ENCODE data around the gene IGLL5. TPM values are rescaled to one million over a fixed set of nuclear protein-coding genes. Genes with fewer than 3 reads are reported as not detected.
A peak's percentile ranks its signal among the peaks of the same experiment; 100 is the strongest.

Gene IGLL5
- total and polyA plus RNA-seq, 9 of the 15 experiments (the other 6 are each of a cell fraction or from before 2014, with no cell fraction given): not detected

- Histone ChIP-seq H3K27ac (ENCODE audit: extremely low read depth, low read depth, low read length) (no peak overlapping the region), H3K4me2 (ENCODE audit: insufficient read depth, low read length) (no peak overlapping the region), H3K9me3 (replicated peaks; ENCODE audit: control insufficient read depth, insufficient read depth, low read depth, low read length) (no peaks in the 10 kb centered on the region), H3K4me3 (no peak overlapping the region), H3K36me3 (ENCODE audit: control insufficient read depth, insufficient read depth, low read length) (no peaks in the 10 kb centered on the region), H4K20me1 (replicated peaks; ENCODE audit: control insufficient read depth, insufficient read depth, low read length) (peaks cover 37% of the 10 kb centered on the region), H3K27me3 (ENCODE audit: control insufficient read depth in 2 of 2, insufficient read depth in 2 of 2, low read length in 2 of 2) (peaks cover 20 to 35% of the 10 kb centered on the region in 2 experiments; a peak in 3 of 5 replicates), H3K9ac (ENCODE audit: insufficient read depth in 1 of 2, low read depth in 2 of 2, low read length in 2 of 2) (0 out of 4 replicates have a peak overlapping the region, but pooled peaks of 1 of the 2 experiments have one; percentile 2), H3K4me1 (replicated peaks in 1 of 2; ENCODE audit: control insufficient read depth in 2 of 2, insufficient read depth in 2 of 2, low read length in 2 of 2) (no peaks in the 10 kb centered on the region), H2AFZ (ENCODE audit: low read depth, low read length) (no peak overlapping the region), H3K79me2 (ENCODE audit: control insufficient read depth, insufficient read depth, low read length) (no peaks in the 10 kb centered on the region), H3K9me1 (ENCODE audit: control insufficient read depth, insufficient read depth, low read length) (no peaks in the 10 kb centered on the region)
- BruUV-seq (replicated peaks): no TSS peak
- DNase-seq (ENCODE audit: extremely low read depth in 1 of 4, low spot score in 3 of 4) (peak in 3 of 4 experiments; percentile 55 to 62 (median 60)), ATAC-seq (no peak), FAIRE-seq (no peak)
- ChIA-PET CTCF (ENCODE audit: low intra/inter-chr PET ratio) (no interaction called here), POLR2A (interaction anchor here (0.7 to 3.3 kb wide), 8 partner anchors 7 to 1024 kb away, joined by 3 to 30 read pairs (median 6); partner anchors contain the start of gene IGLL5)
- WGBS (ENCODE audit: insufficient coverage, low coverage, missing lambda C conversion rate): 1% methylated on average over 8 of the region's 8 CpGs
- intact Hi-C loops (cut with micrococcal nuclease) (loop anchor here (1.0 kb wide), 1 partner anchor 9 kb away; no protein-coding TSS in a partner anchor), in situ Hi-C loops (cut with MboI) (no loop called here)
- TF ChIP-seq ZNF165 (CRISPR knock-in tag; IDR thresholded peaks at IDR 0.05; ENCODE audit: borderline replicate concordance): no peak
- TF ChIP-seq ZNF12 (CRISPR knock-in tag; IDR thresholded peaks at IDR 0.05): no peak
- no peak for TF ChIP-seq MYC (IDR thresholded peaks at IDR 0.05; ENCODE audit: low read depth, low read length)
- TF ChIP-seq MYC (CRISPR knock-in tag; IDR thresholded peaks at IDR 0.05; ENCODE audit: borderline replicate concordance, low read depth): no peak
- no peak for TF ChIP-seq TEAD2 (tag; IDR thresholded peaks at IDR 0.05)
- TF ChIP-seq, protein P1, sequence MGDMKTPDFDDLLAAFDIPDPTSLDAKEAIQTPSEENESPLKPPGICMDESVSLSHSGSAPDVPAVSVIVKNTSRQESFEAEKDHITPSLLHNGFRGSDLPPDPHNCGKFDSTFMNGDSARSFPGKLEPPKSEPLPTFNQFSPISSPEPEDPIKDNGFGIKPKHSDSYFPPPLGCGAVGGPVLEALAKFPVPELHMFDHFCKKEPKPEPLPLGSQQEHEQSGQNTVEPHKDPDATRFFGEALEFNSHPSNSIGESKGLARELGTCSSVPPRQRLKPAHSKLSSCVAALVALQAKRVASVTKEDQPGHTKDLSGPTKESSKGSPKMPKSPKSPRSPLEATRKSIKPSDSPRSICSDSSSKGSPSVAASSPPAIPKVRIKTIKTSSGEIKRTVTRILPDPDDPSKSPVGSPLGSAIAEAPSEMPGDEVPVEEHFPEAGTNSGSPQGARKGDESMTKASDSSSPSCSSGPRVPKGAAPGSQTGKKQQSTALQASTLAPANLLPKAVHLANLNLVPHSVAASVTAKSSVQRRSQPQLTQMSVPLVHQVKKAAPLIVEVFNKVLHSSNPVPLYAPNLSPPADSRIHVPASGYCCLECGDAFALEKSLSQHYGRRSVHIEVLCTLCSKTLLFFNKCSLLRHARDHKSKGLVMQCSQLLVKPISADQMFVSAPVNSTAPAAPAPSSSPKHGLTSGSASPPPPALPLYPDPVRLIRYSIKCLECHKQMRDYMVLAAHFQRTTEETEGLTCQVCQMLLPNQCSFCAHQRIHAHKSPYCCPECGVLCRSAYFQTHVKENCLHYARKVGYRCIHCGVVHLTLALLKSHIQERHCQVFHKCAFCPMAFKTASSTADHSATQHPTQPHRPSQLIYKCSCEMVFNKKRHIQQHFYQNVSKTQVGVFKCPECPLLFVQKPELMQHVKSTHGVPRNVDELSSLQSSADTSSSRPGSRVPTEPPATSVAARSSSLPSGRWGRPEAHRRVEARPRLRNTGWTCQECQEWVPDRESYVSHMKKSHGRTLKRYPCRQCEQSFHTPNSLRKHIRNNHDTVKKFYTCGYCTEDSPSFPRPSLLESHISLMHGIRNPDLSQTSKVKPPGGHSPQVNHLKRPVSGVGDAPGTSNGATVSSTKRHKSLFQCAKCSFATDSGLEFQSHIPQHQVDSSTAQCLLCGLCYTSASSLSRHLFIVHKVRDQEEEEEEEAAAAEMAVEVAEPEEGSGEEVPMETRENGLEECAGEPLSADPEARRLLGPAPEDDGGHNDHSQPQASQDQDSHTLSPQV (IDR thresholded peaks at IDR 0.05): no peak
- TF ChIP-seq DLX4 (CRISPR knock-in tag; IDR thresholded peaks at IDR 0.05): no peak
- peak; percentile 50; the same call in 1 of the 2 replicates for TF ChIP-seq NR2C2 (CRISPR knock-in tag; IDR thresholded peaks at IDR 0.05)
- no peak for TF ChIP-seq NR2C2 (tag; IDR thresholded peaks at IDR 0.05)
- TF ChIP-seq HOMEZ (CRISPR knock-in tag; IDR thresholded peaks at IDR 0.05): no peak
- no peak for TF ChIP-seq ZC3H11A (IDR thresholded peaks at IDR 0.05; ENCODE audit: low read depth, low read length)
- TF ChIP-seq GTF2B (IDR thresholded peaks at IDR 0.05; ENCODE audit: extremely low read depth, insufficient read length): no peak
- no peak for TF ChIP-seq CXXC5 (CRISPR knock-in tag; IDR thresholded peaks at IDR 0.05)
- no peak for TF ChIP-seq ZNF507 (tag; conservative IDR thresholded peaks at IDR 0.05)
- 0 out of 2 replicates have a peak, but pooled peaks have one; percentile 14 for TF ChIP-seq CHD2 (IDR thresholded peaks at IDR 0.05; ENCODE audit: low read depth, low read length)
- TF ChIP-seq PHTF2 (CRISPR knock-in tag; IDR thresholded peaks at IDR 0.05): no peak
Measured at GRCh38 chr22:22901578-22902218, 14.1 kb downstream of the IGLL5 start.

All from K562 (cell line).